K562 (cell line): ENCODE measurements around the gene MLYCD. TPM values are rescaled to one million over a fixed set of nuclear protein-coding genes. Genes with fewer than 3 reads are reported as not detected.

Experiments
- ATAC-seq: fragments of 200-7000 bp; cut with Tn5 transposase; 3 replicates; pipeline ENCODE4 v1.9.1; 2020; ENCODE audit warnings: moderate library complexity
- BruUV-seq: library from RNA; stranded (reverse); fragments of 400-500 nt; replicated peaks from 2 replicates; lab custom pipeline; 2021; lab: Mats Ljungman, UMichigan
- CTCF ChIA-PET: fragments of 300-600 bp; formaldehyde crosslinking; extraction: SDS; loops from one replicate; lab custom pipeline; 2021; ENCODE audit warnings: low intra/inter-chr PET ratio; lab: Yijun Ruan, JAX
- POLR2A ChIA-PET: fragments of 300-600, 350-650 bp; sonication (Branson Sonifier 250); formaldehyde crosslinking; extraction: SDS; loops from one replicate; lab custom pipeline; 2021; ENCODE audit warnings: antibody characterized with exemption, inconsistent platforms; lab: Yijun Ruan, JAX
- DNase-seq, 4 experiments: peaks; one replicate each; pipeline versions ENCODE4 v3.0.0 to v3.0.0-alpha.2; 2011 to 2018; ENCODE audit warnings: low spot score in 3 of 4, mixed read lengths in 3 of 4; ENCODE audit errors: extremely low read depth in 1 of 4
- FAIRE-seq: peaks from 2 replicates; lab custom pipeline; 2011; peaks lifted over from hg19 to GRCh38; lab: Jason Lieb, UNC
- H2AFZ ChIP-seq: 2 replicates; pipeline ENCODE4 v1.6.0; 2011; ENCODE audit warnings: low read depth, low read length, control low read depth, inconsistent platforms
- H3K27ac ChIP-seq: fragments of 200-600 bp; 3 replicates; pipeline ENCODE4 v1.8.0; 2011; ENCODE audit warnings: low read depth, mild to moderate bottlenecking, control low read depth, inconsistent platforms, low read length, moderate library complexity, mixed read lengths; ENCODE audit errors: extremely low read depth
- H3K27me3 ChIP-seq, 2 experiments: fragments of 300-600 bp in 1 of 2; 2 replicates in 1 of 2; 3 replicates in 1 of 2; pipeline versions ENCODE4 v1.6.0 to v1.8.0; 2011; ENCODE audit warnings: inconsistent platforms in 2 of 2, low read length in 2 of 2, mild to moderate bottlenecking in 1 of 2, mixed read lengths in 1 of 2, moderate library complexity in 1 of 2; ENCODE audit not compliant: control insufficient read depth in 2 of 2, insufficient read depth in 2 of 2
- H3K36me3 ChIP-seq: fragments of 300-600 bp; 3 replicates; pipeline ENCODE4 v1.8.0; 2011; ENCODE audit warnings: mild to moderate bottlenecking, low read length, inconsistent platforms; ENCODE audit not compliant: control insufficient read depth, insufficient read depth
- H3K4me1 ChIP-seq, 2 experiments: fragments of 200-600 bp in 1 of 2; replicated peaks in 1 of 2; 2 replicates in 1 of 2; 3 replicates in 1 of 2; pipeline versions ENCODE4 v1.5.1 to v1.8.0; 2011; ENCODE audit warnings: inconsistent platforms in 2 of 2, low read length in 2 of 2, mild to moderate bottlenecking in 1 of 2, mixed read lengths in 1 of 2, moderate library complexity in 1 of 2; ENCODE audit not compliant: control insufficient read depth in 2 of 2, insufficient read depth in 2 of 2
- H3K4me2 ChIP-seq: 2 replicates; pipeline ENCODE4 v1.6.1; 2011; ENCODE audit warnings: low read length, control low read depth, inconsistent platforms, mixed read lengths; ENCODE audit not compliant: insufficient read depth
- H3K4me3 ChIP-seq: fragments of 200-600 bp; sonication (generic), shearing (Covaris generic); 2 replicates; pipeline ENCODE4 v1.5.1; 2016; ENCODE audit warnings: control low read depth, inconsistent platforms
- H3K79me2 ChIP-seq: fragments of 200-600 bp; 3 replicates; pipeline ENCODE4 v1.8.0; 2011; ENCODE audit warnings: low read length, inconsistent platforms; ENCODE audit not compliant: control insufficient read depth, insufficient read depth
- H3K9ac ChIP-seq, 2 experiments: 2 replicates each; pipeline versions ENCODE4 v1.6.0 to v1.6.1; 2011; ENCODE audit warnings: low read depth in 2 of 2, low read length in 2 of 2, control low read depth in 1 of 2, inconsistent platforms in 1 of 2, mild to moderate bottlenecking in 1 of 2, mixed read lengths in 1 of 2; ENCODE audit not compliant: insufficient read depth in 1 of 2
- H3K9me1 ChIP-seq: one replicate; pipeline ENCODE4 v1.6.0; 2011; ENCODE audit warnings: inconsistent platforms, mild to moderate bottlenecking, low read length, moderate library complexity; ENCODE audit not compliant: control insufficient read depth, insufficient read depth
- H3K9me3 ChIP-seq: replicated peaks from 2 replicates; pipeline ENCODE4 v1.5.1; 2011; ENCODE audit warnings: low read depth, low read length, inconsistent platforms; ENCODE audit not compliant: control insufficient read depth, insufficient read depth
- H4K20me1 ChIP-seq: replicated peaks from 2 replicates; pipeline ENCODE4 v1.6.1; 2011; ENCODE audit warnings: low read length, inconsistent platforms, mixed read lengths; ENCODE audit not compliant: control insufficient read depth, insufficient read depth
- BACH1 ChIP-seq: fragments of 200-800 bp; sonication (Bioruptor generic); IDR thresholded peaks from 2 replicates; pipeline ENCODE4 v1.6.1; 2016; ENCODE audit warnings: missing genetic modification characterization, missing compliant biosample characterization
- CREB1 ChIP-seq, 2 experiments: sonication (generic) in 1 of 2; formaldehyde crosslinking in 1 of 2; IDR thresholded peaks; 2 replicates each; pipeline versions ENCODE4 v1.6.1 to v1.8.0; 2012 to 2022; ENCODE audit warnings: inconsistent platforms in 1 of 2, mild to moderate bottlenecking in 1 of 2, missing genetic modification reagents in 1 of 2, moderate library complexity in 1 of 2
- EHMT2 ChIP-seq: fragments of 450-650 bp; IDR thresholded peaks from 2 replicates; pipeline ENCODE4 v1.6.1; 2018; ENCODE audit warnings: antibody characterized with exemption
- FOXK2 ChIP-seq, 2 experiments: fragments of 450-650 bp; IDR thresholded peaks in 1 of 2; conservative IDR thresholded peaks in 1 of 2; 2 replicates each; pipeline ENCODE4 v1.6.1; 2016; ENCODE audit warnings: low read depth in 2 of 2, mild to moderate bottlenecking in 1 of 2
- HDAC1 ChIP-seq, 2 experiments: fragments of 450-650 bp; IDR thresholded peaks; 2 replicates each; pipeline ENCODE4 v1.6.1; 2016 to 2017; ENCODE audit warnings: inconsistent platforms in 1 of 2, mild to moderate bottlenecking in 1 of 2, moderate library complexity in 1 of 2
- HNRNPL ChIP-seq: fragments of 200-400 bp; formaldehyde crosslinking; IDR thresholded peaks from 2 replicates; pipeline ENCODE4 v1.6.1; 2017; ENCODE audit warnings: low read depth, mild to moderate bottlenecking, low read length
- ILK ChIP-seq: fragments of 450-650 bp; IDR thresholded peaks from 2 replicates; pipeline ENCODE4 v1.6.1; 2016; ENCODE audit warnings: missing genetic modification characterization, low read depth, mild to moderate bottlenecking, missing compliant biosample characterization, moderate library complexity, borderline replicate concordance
- MAFF ChIP-seq: IDR thresholded peaks from 2 replicates; pipeline ENCODE4 v1.6.1; 2012; ENCODE audit warnings: low read length, improper control_type of control experiment
- NFXL1 ChIP-seq: fragments of 450-650 bp; formaldehyde crosslinking; IDR thresholded peaks from 2 replicates; pipeline ENCODE4 v1.4.0; 2021; ENCODE audit warnings: mild to moderate bottlenecking
- NR4A1 ChIP-seq, 2 experiments: fragments of 250-450 bp in 1 of 2; fragments of 450-650 bp in 1 of 2; sonication (Bioruptor Pico) in 1 of 2; IDR thresholded peaks; 2 replicates each; pipeline versions ENCODE4 v1.4.0 to v1.6.1; 2016 to 2020; ENCODE audit warnings: mild to moderate bottlenecking in 2 of 2, missing compliant biosample characterization in 1 of 2, missing genetic modification characterization in 1 of 2, moderate library complexity in 1 of 2
- POLR2A ChIP-seq: fragments of 450-650 bp; conservative IDR thresholded peaks from 2 replicates; pipeline ENCODE4 v1.6.1; 2016
- POLR2AphosphoS2 ChIP-seq: IDR thresholded peaks from 2 replicates; pipeline ENCODE4 v1.6.1; 2012; ENCODE audit warnings: low read length, improper control_type of control experiment
- RFX5 ChIP-seq: IDR thresholded peaks from 2 replicates; pipeline ENCODE4 v1.6.1; 2011; ENCODE audit warnings: low read depth, mild to moderate bottlenecking, improper control_type of control experiment, low read length
- SAFB ChIP-seq: fragments of 200-400 bp; formaldehyde crosslinking; IDR thresholded peaks from 2 replicates; pipeline ENCODE4 v1.6.1; 2017; ENCODE audit warnings: low read depth, low read length, borderline replicate concordance
- TCF7L2 ChIP-seq: fragments of 150-350 bp; IDR thresholded peaks from 2 replicates; pipeline ENCODE4 v1.6.1; 2016; ENCODE audit warnings: low read depth, mild to moderate bottlenecking, low read length, moderate library complexity
- TRIM24 ChIP-seq, 2 experiments: fragments of 450-650 bp; IDR thresholded peaks; 2 replicates each; pipeline ENCODE4 v1.6.1; 2016
- ZNF217 ChIP-seq: sonication (generic); formaldehyde crosslinking; IDR thresholded peaks from 2 replicates; pipeline ENCODE4 v1.8.0; 2022; ENCODE audit warnings: mild to moderate bottlenecking, missing genetic modification reagents
- WGBS: fragments of 100-300 bp; shearing (Covaris generic); methylation state at CpG from one replicate; pipeline ENCODE4 v1.1.6; 2016; ENCODE audit warnings: low coverage, mixed read lengths; ENCODE audit not compliant: insufficient coverage; ENCODE audit errors: missing lambda C conversion rate; 5-methylcytosine and 5-hydroxymethylcytosine counted together
- in situ Hi-C: fragments of 300-500 bp; cut with MboI; formaldehyde crosslinking; loops from 4 replicates; pipeline ENCODE4 v1.15.0; 2018; ENCODE audit warnings: inconsistent platforms, mixed read lengths
- intact Hi-C: fragments of 100-400 bp; cut with micrococcal nuclease; formaldehyde crosslinking; loops from 2 replicates; pipeline ENCODE4 v1.14.2; 2022
- polyA plus RNA-seq, 8 experiments: library from polyadenylated mRNA; depleted of rRNA in 4 of 8; stranded (reverse) in 5 of 8; unstranded in 3 of 8; fragments of >200 nt; fragmentation: Nextera tagmentation in 2 of 8; fragmentation: Illumina TruSeq in 1 of 8; extraction: Ambion mirVana in 2 of 8; extraction: Trizol in 1 of 8; gene quantifications; 2 replicates each; pipeline versions ENCODE4 v1.2.1 to v1.2.3, GENCODE V29; 2011 to 2014; ENCODE audit warnings: inconsistent platforms in 1 of 8, missing spikeins in 1 of 8
- total RNA-seq, 7 experiments: library from RNA; depleted of rRNA in 6 of 7; stranded (reverse); fragments of >200 nt in 6 of 7; fragmentation: Illumina TruSeq in 2 of 7; extraction: Trizol in 2 of 7; gene quantifications; 2 replicates each; pipeline versions ENCODE4 v1.2.1 to v1.2.3, GENCODE V29; 2011 to 2021; ENCODE audit warnings: low replicate concordance in 1 of 7

The MLYCD gene
- total and polyA plus RNA-seq, 9 of the 15 experiments (the other 6 are each of a cell fraction or from before 2014, with no cell fraction given): 0.15 to 2.0 (median 1.0) TPM

GRCh38 chr16:83947642-83948234 is 48.8 kb downstream of the MLYCD start:
- Histone ChIP-seq H3K9me3 (no peaks in the 10 kb centered on the region), H3K4me2 (no peak overlapping the region), H3K4me3 (no peak overlapping the region), H3K4me1 (peaks cover 5 to 24% of the 10 kb centered on the region in 2 experiments), H3K9ac (peak overlapping the region in 1 of 2 experiments; percentile 47; a peak in 1 of 4 replicates), H3K27ac (no peak overlapping the region), H3K9me1 (no peaks in the 10 kb centered on the region), H3K79me2 (no peaks in the 10 kb centered on the region), H3K36me3 (no peaks in the 10 kb centered on the region), H3K27me3 (peaks cover 22 to 25% of the 10 kb centered on the region in 2 experiments; a peak in 4 of 5 replicates), H4K20me1 (0 out of 2 replicates have a peak, but pooled peaks cover 3% of the 10 kb centered on the region), H2AFZ (no peak overlapping the region)
- ChIA-PET POLR2A (interaction anchor here (1.2 to 1.3 kb wide), 4 partner anchors 13 to 169 kb away, joined by 3 to 5 read pairs (median 4); partner anchors contain the start of gene MBTPS1), CTCF (no interaction called here)
- intact Hi-C loops (no loop called here), in situ Hi-C loops (no loop called here)
- 19% methylated on average over 14 of the region's 14 CpGs for WGBS
- no TSS peak for BruUV-seq
- FAIRE-seq (no peak), ATAC-seq (no peak), DNase-seq (no peak)
- no peak for TF ChIP-seq ILK (tag)
- no peak for TF ChIP-seq POLR2A
- no peak for TF ChIP-seq ZNF217
- no peak for TF ChIP-seq RFX5
- TF ChIP-seq BACH1 (tag): no peak
- no peak for TF ChIP-seq NR4A1 (CRISPR knock-in tag; IDR thresholded peaks at IDR 0.05)
- TF ChIP-seq NR4A1 (tag; IDR thresholded peaks at IDR 0.05): no peak
- TF ChIP-seq TCF7L2: no peak
- no peak for TF ChIP-seq FOXK2 (conservative IDR thresholded peaks at IDR 0.05 in 1 of 2, IDR thresholded peaks at IDR 0.05 in 1 of 2; ENCODE audit: low read depth in 2 of 2)
- TF ChIP-seq MAFF: no peak
- TF ChIP-seq HNRNPL: no peak
- TF ChIP-seq CREB1 (IDR thresholded peaks at IDR 0.05): no peak
- no peak for TF ChIP-seq CREB1 (CRISPR knock-in tag; IDR thresholded peaks at IDR 0.05)
- no peak for TF ChIP-seq SAFB
- no peak for TF ChIP-seq HDAC1 (IDR thresholded peaks at IDR 0.05)
- TF ChIP-seq EHMT2: no peak
- TF ChIP-seq TRIM24 (IDR thresholded peaks at IDR 0.05): no peak
- TF ChIP-seq NFXL1 (CRISPR knock-in tag): no peak
- no peak for TF ChIP-seq POLR2AphosphoS2
